T-helper 2 cell treated with Interferon-gamma antibody and Interleukin-4, amounts not matched to agents 100 ng/mL and 5 ng/mL, for 36 hours (primary cell): ENCODE measurements around the gene ZMIZ1. TPM values are rescaled to one million over a fixed set of nuclear protein-coding genes. Genes with fewer than 3 reads are reported as not detected.

Source experiments
- intact Hi-C: fragments of 100-400 bp; cut with micrococcal nuclease; formaldehyde crosslinking; loops from one replicate; pipeline ENCODE4 v1.15.1; 2023
- total RNA-seq: library from RNA; stranded (reverse); gene quantifications from 2 replicates; pipeline ENCODE4 v1.2.3, GENCODE V29; 2022

The ZMIZ1 gene
- total RNA-seq, 1 donor from 2014 or later, result 45.8 TPM

- intact Hi-C loops, result no loop called here
Measured at GRCh38 chr10:79313911-79314439, 245.2 kb downstream of the ZMIZ1 start.

GRCh38 chr10:79314761-79315601 is 246.2 kb downstream of the ZMIZ1 start:
- intact Hi-C loops, result no loop called here

GRCh38 chr10:79315602-79315920 is 246.8 kb downstream of the ZMIZ1 start:
- intact Hi-C loops, result no loop called here

- intact Hi-C loops, result loop anchor here (1.0 kb wide), 2 partner anchors 30 to 31 kb away; partner anchors contain the start of gene PPIF
Measured at GRCh38 chr10:79316671-79317431, 248.1 kb downstream of the ZMIZ1 start.

GRCh38 chr10:79318369-79318768 is 249.6 kb downstream of the ZMIZ1 start:
- intact Hi-C loops, result no loop called here

GRCh38 chr10:79319115-79319771 is 250.5 kb downstream of the ZMIZ1 start:
- intact Hi-C loops, result no loop called here

GRCh38 chr10:79320316-79320715 is 251.6 kb downstream of the ZMIZ1 start:
- intact Hi-C loops, result no loop called here

- intact Hi-C loops, result no loop called here
Measured at GRCh38 chr10:79320820-79321493, 252.2 kb downstream of the ZMIZ1 start.

- intact Hi-C loops, result no loop called here
Measured at GRCh38 chr10:79321494-79321882, 252.7 kb downstream of the ZMIZ1 start.

GRCh38 chr10:79321951-79322350 is 253.2 kb downstream of the ZMIZ1 start:
- intact Hi-C loops, result loop anchor here (2.0 kb wide), 1 partner anchor 79 kb away; no protein-coding TSS in a partner anchor

- intact Hi-C loops, result loop anchor here (1.0 to 2.0 kb wide), 3 partner anchors 8 to 80 kb away; partner anchors contain the start of gene PPIF
Measured at GRCh38 chr10:79322616-79323543, 254.1 kb downstream of the ZMIZ1 start.

GRCh38 chr10:79323602-79324001 is 254.8 kb downstream of the ZMIZ1 start:
- intact Hi-C loops, result loop anchor here (1.0 to 2.0 kb wide), 3 partner anchors 8 to 81 kb away; partner anchors contain the start of gene PPIF

- intact Hi-C loops, result no loop called here
Measured at GRCh38 chr10:79324032-79324695, 255.4 kb downstream of the ZMIZ1 start.

GRCh38 chr10:79326361-79327089 is 257.8 kb downstream of the ZMIZ1 start:
- intact Hi-C loops, result no loop called here

GRCh38 chr10:79327090-79327457 is 258.3 kb downstream of the ZMIZ1 start:
- intact Hi-C loops, result no loop called here

- intact Hi-C loops, result no loop called here
Measured at GRCh38 chr10:79328147-79328701, 259.5 kb downstream of the ZMIZ1 start.

- intact Hi-C loops, result no loop called here
Measured at GRCh38 chr10:79328737-79329504, 260.2 kb downstream of the ZMIZ1 start.

- intact Hi-C loops, result no loop called here
Measured at GRCh38 chr10:79329529-79329928, 260.8 kb downstream of the ZMIZ1 start.
